Activated T-helper 1 cell treated with anti-CD3 and anti-CD28 coated beads, Interleukin-12 subunit alpha, Interleukin-12 subunit beta, Interleukin-2, Interleukin-4 antibody, amounts not matched to agents 30 ng/mL and 10 ng/mL and 1 ng/mL, durations not matched to agents 14 hours and 24 hours and 36 hours (primary cell): ENCODE measurements around the gene RIMKLA. TPM values are rescaled to one million over a fixed set of nuclear protein-coding genes. Genes with fewer than 3 reads are reported as not detected.

Source experiments
- DNase-seq: peaks from one replicate; pipeline ENCODE4 v3.0.0; 2021; ENCODE audit warnings: low spot score
- H3K27ac Mint-ChIP-seq: one replicate; pipeline ENCODE4 v1.8.0; 2021; ENCODE audit warnings: mild to moderate bottlenecking, mixed read lengths
- H3K27me3 Mint-ChIP-seq: one replicate; pipeline ENCODE4 v1.8.0; 2022; ENCODE audit warnings: mild to moderate bottlenecking, moderate library complexity, mixed read lengths; ENCODE audit not compliant: insufficient read depth
- H3K36me3 Mint-ChIP-seq: one replicate; pipeline ENCODE4 v1.8.0; 2021; ENCODE audit warnings: low read depth, mixed read lengths
- H3K4me1 Mint-ChIP-seq: one replicate; pipeline ENCODE4 v1.8.0; 2021; ENCODE audit warnings: low read depth, mixed read lengths
- H3K4me3 Mint-ChIP-seq: one replicate; pipeline ENCODE4 v1.8.0; 2021; ENCODE audit warnings: mild to moderate bottlenecking, moderate library complexity, mixed read lengths
- H3K9me3 Mint-ChIP-seq: one replicate; pipeline ENCODE4 v1.8.0; 2021; ENCODE audit warnings: mixed read lengths
- intact Hi-C: fragments of 100-400 bp; cut with micrococcal nuclease; formaldehyde crosslinking; loops from one replicate; pipeline ENCODE4 v1.15.1; 2024
- total RNA-seq: library from RNA; stranded (reverse); gene quantifications from 2 replicates; pipeline ENCODE4 v1.2.3, GENCODE V29; 2022

RIMKLA gene
- total RNA-seq, 1 donor from 2014 or later: 3.3 TPM

- no peak for DNase-seq
- no peaks in the 10 kb centered on the region for H3K9me3 Mint-ChIP-seq
- intact Hi-C loops: loop anchor here (10.0 kb wide), 2 partner anchors 279 to 501 kb away; partner anchors contain the start of gene SLC2A1
- peaks cover 25% of the 10 kb centered on the region for H3K4me1 Mint-ChIP-seq
- H3K27ac Mint-ChIP-seq: no peak overlapping the region
- H3K27me3 Mint-ChIP-seq: no peaks in the 10 kb centered on the region
- H3K4me3 Mint-ChIP-seq: no peak overlapping the region
- peaks cover 15% of the 10 kb centered on the region for H3K36me3 Mint-ChIP-seq
Observed at GRCh38 chr1:42453386-42453785, 72.8 kb downstream of the RIMKLA start.

DNA sequence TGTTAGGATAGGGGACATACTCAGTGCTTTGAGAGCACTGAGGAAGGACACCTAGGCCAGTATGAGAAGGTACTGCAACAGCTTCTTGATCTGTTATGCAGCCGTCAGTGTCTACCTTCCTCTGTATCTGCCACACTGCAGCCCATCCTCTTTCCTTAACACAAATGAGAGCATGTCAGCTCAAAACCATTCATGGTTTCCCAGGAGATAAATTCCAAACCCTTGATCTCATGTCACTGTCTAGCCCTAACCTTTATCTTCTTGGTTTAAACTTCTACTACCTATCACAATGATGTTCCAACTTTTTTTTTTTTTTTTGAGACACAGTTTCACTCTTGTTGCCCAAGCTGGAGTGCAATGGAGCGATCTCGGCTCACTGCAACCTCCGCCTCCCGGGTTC, 73.8 kb downstream of the RIMKLA start:
- H3K27me3 Mint-ChIP-seq: no peaks in the 10 kb centered on the region
- no peak overlapping the region for H3K4me3 Mint-ChIP-seq
- H3K36me3 Mint-ChIP-seq: peaks cover 19% of the 10 kb centered on the region
- H3K4me1 Mint-ChIP-seq: peaks cover 28% of the 10 kb centered on the region
- no peak overlapping the region for H3K27ac Mint-ChIP-seq
- intact Hi-C loops: loop anchor here (10.0 kb wide), 2 partner anchors 280 to 500 kb away; partner anchors contain the start of gene SLC2A1
- H3K9me3 Mint-ChIP-seq: no peaks in the 10 kb centered on the region
- DNase-seq: no peak

GRCh38 chr1:42456010-42456753, 75.6 kb downstream of the RIMKLA start, which contains the start of the genes PPCS and ZMYND12:
Gene PPCS, plus strand, starts transcription at chr1:42456543. Its CDS starts 23 bp downstream, at chr1:42456566.
Gene ZMYND12, minus strand, starts transcription at chr1:42456022. Its CDS starts 25 bp downstream, at chr1:42455997.
- intact Hi-C loops: loop anchor here (1.0 to 10.0 kb wide), 10 partner anchors 76 to 1477 kb away; partner anchors contain the start of genes C1orf50, CFAP57, CTPS1 and EBNA1BP2
- peaks cover 34% of the 10 kb centered on the region for H3K36me3 Mint-ChIP-seq
- peaks cover 28% of the 10 kb centered on the region for H3K4me1 Mint-ChIP-seq
- H3K27ac Mint-ChIP-seq: peak within 1 kb of the TSS; percentile 98
- no peaks in the 10 kb centered on the region for H3K27me3 Mint-ChIP-seq
- DNase-seq: peak; percentile 87
- no peaks in the 10 kb centered on the region for H3K9me3 Mint-ChIP-seq
- peak within 1 kb of the TSS; percentile 95 for H3K4me3 Mint-ChIP-seq

GRCh38 chr1:42456754-42457089, 76.1 kb downstream of the RIMKLA start:
- DNase-seq: peak; percentile 65
- H3K27me3 Mint-ChIP-seq: no peaks in the 10 kb centered on the region
- no peaks in the 10 kb centered on the region for H3K9me3 Mint-ChIP-seq
- H3K27ac Mint-ChIP-seq: peak overlapping the region; percentile 98
- H3K36me3 Mint-ChIP-seq: peaks cover 36% of the 10 kb centered on the region
- peaks cover 29% of the 10 kb centered on the region for H3K4me1 Mint-ChIP-seq
- H3K4me3 Mint-ChIP-seq: peak overlapping the region; percentile 95
- intact Hi-C loops: loop anchor here (1.0 to 10.0 kb wide), 10 partner anchors 76 to 1478 kb away; partner anchors contain the start of genes C1orf50, CFAP57, CTPS1 and EBNA1BP2

DNA sequence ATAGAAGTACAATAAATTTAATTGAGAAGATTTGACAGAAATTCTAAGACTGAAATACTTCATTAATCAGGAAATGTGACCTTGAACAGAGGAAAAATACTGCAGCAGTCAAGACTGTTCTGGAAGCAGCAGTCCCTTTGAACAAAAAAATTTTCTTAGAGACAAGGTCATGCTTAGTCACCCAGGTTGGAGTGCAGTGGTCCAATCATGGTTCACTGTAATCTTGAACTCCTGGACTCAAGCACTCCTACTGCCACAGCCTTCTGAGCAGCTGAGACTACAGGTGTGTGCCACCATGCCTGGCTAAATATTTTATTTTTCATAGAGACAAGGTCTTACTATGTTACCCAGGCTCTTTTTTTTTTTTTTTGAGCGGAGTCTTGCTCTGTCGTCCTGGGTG, 80.6 kb downstream of the RIMKLA start:
- no peak overlapping the region for H3K4me3 Mint-ChIP-seq
- intact Hi-C loops: loop anchor here (10.0 kb wide), 1 partner anchor 1894 kb away; the partner anchor contains the start of gene ERI3
- no peak for DNase-seq
- no peak overlapping the region for H3K27ac Mint-ChIP-seq
- peaks cover 44% of the 10 kb centered on the region for H3K4me1 Mint-ChIP-seq
- H3K27me3 Mint-ChIP-seq: peaks cover 9% of the 10 kb centered on the region
- H3K9me3 Mint-ChIP-seq: no peaks in the 10 kb centered on the region
- peaks cover 39% of the 10 kb centered on the region for H3K36me3 Mint-ChIP-seq

- peak within 1 kb of the TSS; percentile 70 for H3K27ac Mint-ChIP-seq
- H3K4me1 Mint-ChIP-seq: peaks cover 31% of the 10 kb centered on the region
- H3K9me3 Mint-ChIP-seq: no peaks in the 10 kb centered on the region
- DNase-seq: peak; percentile 96
- peaks cover 29% of the 10 kb centered on the region for H3K36me3 Mint-ChIP-seq
- peak within 1 kb of the TSS; percentile 81 for H3K4me3 Mint-ChIP-seq
- intact Hi-C loops: loop anchor here (1.0 to 10.0 kb wide), 8 partner anchors 8 to 1892 kb away; partner anchors contain the start of genes ERI3, ERMAP, FOXJ3 and PPIH
- H3K27me3 Mint-ChIP-seq: peaks cover 9% of the 10 kb centered on the region
Observed at GRCh38 chr1:42462828-42463763, 82.5 kb downstream of the RIMKLA start, which contains the start of gene CCDC30. Gene CCDC30, plus strand, starts transcription at chr1:42463286. Its CDS starts 17,266 bp downstream, at chr1:42480552.

DNA sequence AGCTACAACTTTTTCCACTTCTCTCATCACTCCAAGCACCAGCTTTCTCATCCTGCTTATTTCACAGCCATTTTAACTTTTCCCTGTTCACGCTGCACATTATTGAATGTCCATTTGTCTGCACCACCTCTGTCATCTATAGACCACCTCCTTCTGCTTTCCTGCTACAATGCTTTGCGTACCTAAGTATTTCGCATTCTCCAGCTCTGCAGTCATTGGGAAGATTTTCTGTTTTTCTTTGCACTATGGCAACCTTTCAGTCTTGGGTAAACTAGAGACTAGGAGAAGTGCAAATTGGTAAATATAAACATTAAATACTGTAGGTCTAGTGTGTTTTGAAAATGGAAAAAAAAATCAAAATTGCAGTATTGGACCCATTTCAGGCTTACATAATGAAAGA, 83.3 kb downstream of the RIMKLA start:
- no peak for DNase-seq
- Mint-ChIP-seq H3K36me3 (peaks cover 23% of the 10 kb centered on the region), H3K27me3 (peaks cover 9% of the 10 kb centered on the region), H3K4me1 (peaks cover 25% of the 10 kb centered on the region), H3K4me3 (peak overlapping the region; percentile 12), H3K9me3 (no peaks in the 10 kb centered on the region), H3K27ac (no peak overlapping the region)
- intact Hi-C loops: loop anchor here (1.0 to 10.0 kb wide), 8 partner anchors 9 to 1891 kb away; partner anchors contain the start of genes ERI3, ERMAP, FOXJ3 and PPIH

GRCh38 chr1:42466030-42466429, 85.4 kb downstream of the RIMKLA start:
- Mint-ChIP-seq H3K36me3 (peaks cover 8% of the 10 kb centered on the region), H3K9me3 (no peaks in the 10 kb centered on the region), H3K4me3 (no peak overlapping the region), H3K4me1 (peaks cover 25% of the 10 kb centered on the region), H3K27me3 (peaks cover 14% of the 10 kb centered on the region), H3K27ac (no peak overlapping the region)
- no peak for DNase-seq
- intact Hi-C loops: loop anchor here (10.0 kb wide), 1 partner anchor 1889 kb away; the partner anchor contains the start of gene ERI3

DNA sequence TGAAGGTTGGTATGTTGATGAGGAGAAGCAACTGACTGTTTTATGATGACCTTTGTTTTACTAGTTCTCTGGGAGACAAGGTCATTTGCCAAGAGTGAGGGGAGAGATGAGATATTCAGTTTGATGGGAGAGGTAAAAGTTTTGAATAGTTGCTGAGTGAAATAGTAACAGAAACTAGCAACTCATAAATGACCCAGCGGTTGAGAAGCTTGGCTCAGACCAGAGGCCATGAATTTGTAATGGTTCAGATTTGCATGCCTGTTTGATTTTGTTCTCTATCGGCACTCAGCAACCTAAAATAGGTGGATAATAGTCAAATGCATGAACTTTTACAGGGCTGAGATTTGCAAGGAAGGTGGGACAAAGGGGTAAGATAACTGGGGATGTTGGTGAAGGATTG, 89.1 kb downstream of the RIMKLA start:
- H3K4me1 Mint-ChIP-seq: no peaks in the 10 kb centered on the region
- H3K27ac Mint-ChIP-seq: no peak overlapping the region
- H3K9me3 Mint-ChIP-seq: no peaks in the 10 kb centered on the region
- no peak for DNase-seq
- no peak overlapping the region for H3K4me3 Mint-ChIP-seq
- H3K36me3 Mint-ChIP-seq: no peaks in the 10 kb centered on the region
- intact Hi-C loops: loop anchor here (10.0 kb wide), 1 partner anchor 1885 kb away; the partner anchor contains the start of gene ERI3
- H3K27me3 Mint-ChIP-seq: peaks cover 9% of the 10 kb centered on the region

Other genes starting within 250 kb of the RIMKLA start
- gene GUCA2B, start 227.4 kb upstream of the RIMKLA start, total RNA-seq: not detected in 2 replicates
- gene GUCA2A, start 216.0 kb upstream of the RIMKLA start, total RNA-seq: not detected in 2 replicates
- 50.1 and 51.6 TPM in 2 replicates for gene FOXJ3, start 45.6 kb upstream of the RIMKLA start, total RNA-seq
- gene ZMYND12, start 75.2 kb downstream of the RIMKLA start, total RNA-seq: not detected in 2 replicates
- gene PPCS, start 75.8 kb downstream of the RIMKLA start, total RNA-seq: 40.1 and 48.0 TPM in 2 replicates
- gene CCDC30, start 82.5 kb downstream of the RIMKLA start, total RNA-seq: 1.0 and 1.9 TPM in 2 replicates